Measurements from ENCODE around the gene ZMIZ1. TPM values are rescaled to one million over a fixed set of nuclear protein-coding genes. Genes with fewer than 3 reads are reported as not detected.
A peak's percentile ranks its signal among the peaks of the same experiment; 100 is the strongest.

The ZMIZ1 gene
- total and polyA plus RNA-seq, 4 donors = 43.0 to 178 (median 107) TPM

GRCh38 chr10:79347894-79348639, 279.3 kb downstream of the ZMIZ1 start:
- Histone ChIP-seq H3K27me3 (ENCODE audit: control insufficient read depth, insufficient read depth, low read length) (no peaks in the 10 kb centered on the region), H3K27ac (ENCODE audit: low read depth, low read length) (peak overlapping the region; percentile 25), H3K4me3 (ENCODE audit: low read depth, low read length) (peak overlapping the region; percentile 71), H3K9me3 (ENCODE audit: control insufficient read depth, insufficient read depth, low read length) (no peaks in the 10 kb centered on the region), H3K4me1 (ENCODE audit: control insufficient read depth, insufficient read depth, low read length) (peaks cover 46% of the 10 kb centered on the region), H3K36me3 (ENCODE audit: control insufficient read depth, insufficient read depth, low read length) (peaks cover 39% of the 10 kb centered on the region)
- 4% methylated on average over 33 of the region's 34 CpGs for WGBS (ENCODE audit: insufficient coverage)
- DNase-seq (ENCODE audit: low read depth in 4 of 6, low spot score in 6 of 6) = peak in 2 of 6 donors; percentile 43 to 64

GRCh38 chr10:79348640-79348988, 279.8 kb downstream of the ZMIZ1 start:
- no peak overlapping the region for H3K27ac ChIP-seq (ENCODE audit: low read depth, low read length)
- no peak for DNase-seq (ENCODE audit: low read depth in 4 of 6, low spot score in 6 of 6)
- H3K4me3 ChIP-seq (ENCODE audit: low read depth, low read length) = peak overlapping the region; percentile 71
- peaks cover 44% of the 10 kb centered on the region for H3K36me3 ChIP-seq (ENCODE audit: control insufficient read depth, insufficient read depth, low read length)
- H3K27me3 ChIP-seq (ENCODE audit: control insufficient read depth, insufficient read depth, low read length) = no peaks in the 10 kb centered on the region
- peaks cover 46% of the 10 kb centered on the region for H3K4me1 ChIP-seq (ENCODE audit: control insufficient read depth, insufficient read depth, low read length)
- H3K9me3 ChIP-seq (ENCODE audit: control insufficient read depth, insufficient read depth, low read length) = no peaks in the 10 kb centered on the region
- WGBS (ENCODE audit: insufficient coverage) = 80% methylated on average over 1 of the region's 3 CpGs

- Histone ChIP-seq H3K9me3 (ENCODE audit: control insufficient read depth, insufficient read depth, low read length) (no peaks in the 10 kb centered on the region), H3K27ac (ENCODE audit: low read depth, low read length) (no peak overlapping the region), H3K27me3 (ENCODE audit: control insufficient read depth, insufficient read depth, low read length) (no peaks in the 10 kb centered on the region), H3K4me1 (ENCODE audit: control insufficient read depth, insufficient read depth, low read length) (peaks cover 46% of the 10 kb centered on the region), H3K36me3 (ENCODE audit: control insufficient read depth, insufficient read depth, low read length) (peaks cover 49% of the 10 kb centered on the region), H3K4me3 (ENCODE audit: low read depth, low read length) (no peak overlapping the region)
- no peak for DNase-seq (ENCODE audit: low read depth in 4 of 6, low spot score in 6 of 6)
- 88% methylated on average over 6 of the region's 6 CpGs for WGBS (ENCODE audit: insufficient coverage)
Measured at GRCh38 chr10:79349072-79349491, 280.3 kb downstream of the ZMIZ1 start.

GRCh38 chr10:79349766-79350406, 281.1 kb downstream of the ZMIZ1 start:
- Histone ChIP-seq H3K36me3 (ENCODE audit: control insufficient read depth, insufficient read depth, low read length) (peaks cover 55% of the 10 kb centered on the region), H3K27me3 (ENCODE audit: control insufficient read depth, insufficient read depth, low read length) (no peaks in the 10 kb centered on the region)
- WGBS (ENCODE audit: insufficient coverage) = 93% methylated on average over 5 of the region's 6 CpGs

GRCh38 chr10:79350407-79351154, 281.8 kb downstream of the ZMIZ1 start:
- 95% methylated on average over 17 of the region's 21 CpGs for WGBS (ENCODE audit: insufficient coverage)
- H3K4me3 ChIP-seq (ENCODE audit: low read depth, low read length) = no peak overlapping the region
- no peak overlapping the region for H3K27ac ChIP-seq (ENCODE audit: low read depth, low read length)
- H3K9me3 ChIP-seq (ENCODE audit: control insufficient read depth, insufficient read depth, low read length) = no peaks in the 10 kb centered on the region
- H3K4me1 ChIP-seq (ENCODE audit: control insufficient read depth, insufficient read depth, low read length) = peaks cover 42% of the 10 kb centered on the region
- DNase-seq (ENCODE audit: low read depth in 4 of 6, low spot score in 6 of 6) = no peak
- peaks cover 62% of the 10 kb centered on the region for H3K36me3 ChIP-seq (ENCODE audit: control insufficient read depth, insufficient read depth, low read length)
- H3K27me3 ChIP-seq (ENCODE audit: control insufficient read depth, insufficient read depth, low read length) = no peaks in the 10 kb centered on the region

More at GRCh38 chr10:79349766-79350406, 281.1 kb downstream of the ZMIZ1 start:
- Histone ChIP-seq H3K9me3 (ENCODE audit: control insufficient read depth, insufficient read depth, low read length) (no peaks in the 10 kb centered on the region), H3K27ac (ENCODE audit: low read depth, low read length) (no peak overlapping the region), H3K4me3 (ENCODE audit: low read depth, low read length) (no peak overlapping the region), H3K4me1 (ENCODE audit: control insufficient read depth, insufficient read depth, low read length) (peaks cover 46% of the 10 kb centered on the region)
- DNase-seq (ENCODE audit: low read depth in 4 of 6, low spot score in 6 of 6) = no peak

- Histone ChIP-seq H3K27ac (ENCODE audit: low read depth, low read length) (no peak overlapping the region), H3K4me3 (ENCODE audit: low read depth, low read length) (no peak overlapping the region), H3K36me3 (ENCODE audit: control insufficient read depth, insufficient read depth, low read length) (peaks cover 67% of the 10 kb centered on the region), H3K9me3 (ENCODE audit: control insufficient read depth, insufficient read depth, low read length) (no peaks in the 10 kb centered on the region), H3K27me3 (ENCODE audit: control insufficient read depth, insufficient read depth, low read length) (no peaks in the 10 kb centered on the region), H3K4me1 (ENCODE audit: control insufficient read depth, insufficient read depth, low read length) (peaks cover 35% of the 10 kb centered on the region)
- WGBS (ENCODE audit: insufficient coverage) = 93% methylated on average over 11 of the region's 13 CpGs
- no peak for DNase-seq (ENCODE audit: low read depth in 4 of 6, low spot score in 6 of 6)
Measured at GRCh38 chr10:79351332-79351731, 282.6 kb downstream of the ZMIZ1 start.

- Histone ChIP-seq H3K4me1 (ENCODE audit: control insufficient read depth, insufficient read depth, low read length) (peaks cover 26% of the 10 kb centered on the region), H3K9me3 (ENCODE audit: control insufficient read depth, insufficient read depth, low read length) (no peaks in the 10 kb centered on the region), H3K36me3 (ENCODE audit: control insufficient read depth, insufficient read depth, low read length) (peaks cover 68% of the 10 kb centered on the region), H3K27me3 (ENCODE audit: control insufficient read depth, insufficient read depth, low read length) (no peaks in the 10 kb centered on the region), H3K27ac (ENCODE audit: low read depth, low read length) (no peak overlapping the region), H3K4me3 (ENCODE audit: low read depth, low read length) (no peak overlapping the region)
- DNase-seq (ENCODE audit: low read depth in 4 of 6, low spot score in 6 of 6) = no peak
- 96% methylated on average over 10 of the region's 11 CpGs for WGBS (ENCODE audit: insufficient coverage)
Measured at GRCh38 chr10:79352035-79352877, 283.5 kb downstream of the ZMIZ1 start.

- DNase-seq (ENCODE audit: low read depth in 4 of 6, low spot score in 6 of 6) = no peak
- H3K4me1 ChIP-seq (ENCODE audit: control insufficient read depth, insufficient read depth, low read length) = peaks cover 22% of the 10 kb centered on the region
- H3K27ac ChIP-seq (ENCODE audit: low read depth, low read length) = no peak overlapping the region
- H3K9me3 ChIP-seq (ENCODE audit: control insufficient read depth, insufficient read depth, low read length) = no peaks in the 10 kb centered on the region
- H3K27me3 ChIP-seq (ENCODE audit: control insufficient read depth, insufficient read depth, low read length) = no peaks in the 10 kb centered on the region
- H3K4me3 ChIP-seq (ENCODE audit: low read depth, low read length) = no peak overlapping the region
- 87% methylated on average over 8 of the region's 8 CpGs for WGBS (ENCODE audit: insufficient coverage)
- peaks cover 68% of the 10 kb centered on the region for H3K36me3 ChIP-seq (ENCODE audit: control insufficient read depth, insufficient read depth, low read length)
Measured at GRCh38 chr10:79353000-79353406, 284.2 kb downstream of the ZMIZ1 start.

- DNase-seq (ENCODE audit: low read depth in 4 of 6, low spot score in 6 of 6) = no peak
- H3K4me3 ChIP-seq (ENCODE audit: low read depth, low read length) = no peak overlapping the region
- no peaks in the 10 kb centered on the region for H3K27me3 ChIP-seq (ENCODE audit: control insufficient read depth, insufficient read depth, low read length)
- H3K4me1 ChIP-seq (ENCODE audit: control insufficient read depth, insufficient read depth, low read length) = peaks cover 15% of the 10 kb centered on the region
- H3K9me3 ChIP-seq (ENCODE audit: control insufficient read depth, insufficient read depth, low read length) = no peaks in the 10 kb centered on the region
- H3K27ac ChIP-seq (ENCODE audit: low read depth, low read length) = no peak overlapping the region
- 98% methylated on average over 5 of the region's 11 CpGs for WGBS (ENCODE audit: insufficient coverage)
- H3K36me3 ChIP-seq (ENCODE audit: control insufficient read depth, insufficient read depth, low read length) = peaks cover 68% of the 10 kb centered on the region
Measured at GRCh38 chr10:79353726-79354125, 285.0 kb downstream of the ZMIZ1 start.
